IMR-90 (cell line): ENCODE measurements around the gene ANKRD31. TPM values are rescaled to one million over a fixed set of nuclear protein-coding genes. Genes with fewer than 3 reads are reported as not detected.
A peak's percentile ranks its signal among the peaks of the same experiment; 100 is the strongest.

Source experiments
- ATAC-seq: fragments of 200-7000 bp; cut with Tn5 transposase; 2 replicates; pipeline ENCODE4 v1.9.1; 2020; ENCODE audit warnings: low read depth, mild to moderate bottlenecking, moderate library complexity
- BruUV-seq: library from RNA; stranded (reverse); fragments of 400-500 nt; replicated peaks from 2 replicates; lab custom pipeline; 2021; lab: Mats Ljungman, UMichigan
- CTCF ChIA-PET: fragments of 300-600 bp; formaldehyde crosslinking; extraction: SDS; loops from one replicate; lab custom pipeline; 2021; ENCODE audit warnings: antibody characterized with exemption; lab: Yijun Ruan, JAX
- POLR2A ChIA-PET: fragments of 300-600 bp; sonication (Branson Sonifier 250); formaldehyde crosslinking; loops from one replicate; lab custom pipeline; 2022; ENCODE audit warnings: antibody characterized with exemption; ENCODE audit not compliant: unreplicated experiment; lab: Charles Lee
- DNase-seq: peaks from one replicate; pipeline ENCODE4 v3.0.0; 2013
- H2AFZ ChIP-seq: replicated peaks from 2 replicates; pipeline ENCODE3; 2013; ENCODE audit warnings: low read length, mild to moderate bottlenecking; ENCODE audit not compliant: poor library complexity
- H2AK5ac ChIP-seq: 2 replicates; pipeline ENCODE4 v1.6.1; 2013; ENCODE audit warnings: low read depth, low read length, inconsistent platforms
- H2AK9ac ChIP-seq: replicated peaks from 2 replicates; pipeline ENCODE3; 2013; ENCODE audit warnings: mild to moderate bottlenecking, low read depth, low read length, moderate library complexity; ENCODE audit not compliant: poor library complexity
- H2BK120ac ChIP-seq: 2 replicates; pipeline ENCODE4 v1.6.1; 2013; ENCODE audit warnings: low read depth, low read length, inconsistent platforms
- H2BK15ac ChIP-seq: 3 replicates; pipeline ENCODE4 v1.6.1; 2013; ENCODE audit warnings: low read depth, low read length, inconsistent platforms
- H2BK20ac ChIP-seq: 2 replicates; pipeline ENCODE4 v1.6.1; 2013; ENCODE audit warnings: low read depth, mild to moderate bottlenecking, inconsistent platforms, low read length, moderate library complexity
- H2BK5ac ChIP-seq: 2 replicates; pipeline ENCODE4 v1.6.1; 2013; ENCODE audit warnings: mild to moderate bottlenecking, low read depth, low read length, inconsistent platforms; ENCODE audit not compliant: poor library complexity, severe bottlenecking
- H3K14ac ChIP-seq: replicated peaks from 2 replicates; pipeline ENCODE4 v1.6.1; 2013; ENCODE audit warnings: low read depth, low read length, inconsistent platforms
- H3K18ac ChIP-seq: 2 replicates; pipeline ENCODE4 v1.6.1; 2013; ENCODE audit warnings: low read depth, low read length, control low read depth
- H3K23ac ChIP-seq: 2 replicates; pipeline ENCODE4 v1.6.1; 2013; ENCODE audit warnings: low read depth, low read length, inconsistent platforms
- H3K27ac ChIP-seq: 2 replicates; pipeline ENCODE4 v1.5.1; 2013; ENCODE audit warnings: mild to moderate bottlenecking, control low read depth, low read length; ENCODE audit not compliant: insufficient read depth
- H3K27me3 ChIP-seq: 2 replicates; pipeline ENCODE4 v1.6.1; 2013; ENCODE audit warnings: low read length; ENCODE audit not compliant: control insufficient read depth, insufficient read depth
- H3K36me3 ChIP-seq: 2 replicates; pipeline ENCODE4 v1.6.1; 2013; ENCODE audit warnings: low read length, mixed read lengths; ENCODE audit not compliant: control insufficient read depth, insufficient read depth
- H3K4ac ChIP-seq: 2 replicates; pipeline ENCODE4 v1.6.1; 2013; ENCODE audit warnings: low read depth, low read length, inconsistent platforms
- H3K4me1 ChIP-seq: 2 replicates; pipeline ENCODE4 v1.6.1; 2013; ENCODE audit warnings: low read length, mixed read lengths; ENCODE audit not compliant: control insufficient read depth, insufficient read depth
- H3K4me2 ChIP-seq: 2 replicates; pipeline ENCODE4 v1.6.1; 2013; ENCODE audit warnings: low read depth, mild to moderate bottlenecking, control low read depth, low read length, moderate library complexity
- H3K4me3 ChIP-seq: 2 replicates; pipeline ENCODE4 v1.5.1; 2013; ENCODE audit warnings: low read depth, mild to moderate bottlenecking, control low read depth, low read length, moderate library complexity; ENCODE audit not compliant: insufficient read depth
- H3K56ac ChIP-seq: 2 replicates; pipeline ENCODE4 v1.6.1; 2013; ENCODE audit warnings: low read length, inconsistent platforms; ENCODE audit not compliant: insufficient read depth; ENCODE audit errors: extremely low read depth
- H3K79me1 ChIP-seq, 2 experiments: 2 replicates each; pipeline ENCODE4 v1.6.1; 2013; ENCODE audit warnings: low read length in 2 of 2, inconsistent platforms in 1 of 2, low read depth in 1 of 2
- H3K9ac ChIP-seq: 2 replicates; pipeline ENCODE4 v1.6.1; 2013; ENCODE audit warnings: low read depth, low read length, control low read depth
- H3K9me1 ChIP-seq: 2 replicates; pipeline ENCODE4 v1.6.1; 2013; ENCODE audit warnings: low read length, inconsistent platforms; ENCODE audit not compliant: insufficient read depth
- H3K9me3 ChIP-seq: 2 replicates; pipeline ENCODE4 v1.6.1; 2013; ENCODE audit warnings: low read length; ENCODE audit not compliant: control insufficient read depth, insufficient read depth
- H4K20me1 ChIP-seq: 2 replicates; pipeline ENCODE4 v1.6.1; 2013; ENCODE audit warnings: low read length, inconsistent platforms; ENCODE audit not compliant: insufficient read depth
- H4K5ac ChIP-seq: 2 replicates; pipeline ENCODE4 v1.6.1; 2013; ENCODE audit warnings: mild to moderate bottlenecking, low read depth, low read length, control low read depth
- H4K8ac ChIP-seq, 2 experiments: 2 replicates each; pipeline ENCODE4 v1.6.1; 2013; ENCODE audit warnings: low read depth in 2 of 2, low read length in 2 of 2, control low read depth in 1 of 2, inconsistent platforms in 1 of 2
- H4K91ac ChIP-seq: 2 replicates; pipeline ENCODE4 v1.6.1; 2013; ENCODE audit warnings: low read depth, low read length, inconsistent platforms; ENCODE audit not compliant: insufficient read depth
- CEBPB ChIP-seq: IDR thresholded peaks from 2 replicates; pipeline ENCODE4 v1.6.1; 2012; ENCODE audit warnings: low read depth, low read length, improper control_type of control experiment
- CHD1 ChIP-seq: IDR thresholded peaks from 2 replicates; pipeline ENCODE4 v1.6.1; 2012; ENCODE audit warnings: low read depth, low read length, improper control_type of control experiment
- CTCF ChIP-seq: conservative IDR thresholded peaks from 2 replicates; pipeline ENCODE4 v1.5.1; 2012; ENCODE audit warnings: mild to moderate bottlenecking, low read depth, low read length, improper control_type of control experiment
- ELK1 ChIP-seq: fragments of 150-350 bp; IDR thresholded peaks from 2 replicates; pipeline ENCODE4 v1.6.1; 2016; ENCODE audit warnings: low read depth, mild to moderate bottlenecking, low read length, moderate library complexity, borderline replicate concordance
- FOS ChIP-seq: fragments of 150-350 bp; IDR thresholded peaks from 2 replicates; pipeline ENCODE4 v1.6.1; 2016; ENCODE audit warnings: low read depth, low read length
- MAFK ChIP-seq: IDR thresholded peaks from 2 replicates; pipeline ENCODE4 v1.6.1; 2012; ENCODE audit warnings: low read depth, low read length, improper control_type of control experiment
- MAZ ChIP-seq: IDR thresholded peaks from 2 replicates; pipeline ENCODE4 v1.6.1; 2012; ENCODE audit warnings: low read depth, mild to moderate bottlenecking, low read length, improper control_type of control experiment, moderate library complexity, borderline replicate concordance
- MXI1 ChIP-seq: IDR thresholded peaks from 2 replicates; pipeline ENCODE4 v1.6.1; 2012; ENCODE audit warnings: low read depth, mild to moderate bottlenecking, low read length, moderate library complexity, borderline replicate concordance
- NFE2L2 ChIP-seq: fragments of 150-350 bp; IDR thresholded peaks from 2 replicates; pipeline ENCODE4 v1.6.1; 2016; ENCODE audit warnings: low read depth, mild to moderate bottlenecking, low read length
- POLR2A ChIP-seq: IDR thresholded peaks from 2 replicates; pipeline ENCODE4 v1.6.1; 2012; ENCODE audit warnings: mild to moderate bottlenecking, low read depth, low read length
- RCOR1 ChIP-seq: IDR thresholded peaks from 2 replicates; pipeline ENCODE4 v1.6.1; 2012; ENCODE audit warnings: mild to moderate bottlenecking, low read length, improper control_type of control experiment; ENCODE audit not compliant: insufficient replicate concordance
- RFX5 ChIP-seq: IDR thresholded peaks from 2 replicates; pipeline ENCODE4 v1.8.0; 2012; ENCODE audit warnings: low read depth, mild to moderate bottlenecking, low read length, moderate library complexity
- SMC3 ChIP-seq: fragments of 150-350 bp; IDR thresholded peaks from 2 replicates; pipeline ENCODE4 v1.6.1; 2016; ENCODE audit warnings: low read depth, mild to moderate bottlenecking, antibody characterized with exemption, low read length, moderate library complexity
- USF2 ChIP-seq: fragments of 150-350 bp; IDR thresholded peaks from 2 replicates; pipeline ENCODE4 v1.6.1; 2017; ENCODE audit warnings: mild to moderate bottlenecking, antibody characterized with exemption, low read length, low read depth
- WGBS, 2 experiments: methylation state at CpG; one replicate each; pipeline versions ENCODE4 v1.1.5 to v1.1.7; 2013; ENCODE audit warnings: missing lambda C conversion rate in 2 of 2; ENCODE audit not compliant: insufficient read length in 1 of 2; ENCODE audit errors: extremely low coverage in 2 of 2; 5-methylcytosine and 5-hydroxymethylcytosine counted together
- dilution Hi-C: fragments of 300-500 bp; cut with HindIII; formaldehyde crosslinking; loops from one replicate; pipeline ENCODE4 v1.14.3; 2018; ENCODE audit warnings: low sequenced_read_pairs; ENCODE audit not compliant: unreplicated experiment
- in situ Hi-C: fragments of 300-500 bp; cut with MboI; formaldehyde crosslinking; loops from 3 replicates; pipeline ENCODE4 v1.14.3; 2019; ENCODE audit warnings: low sequenced_read_pairs, inconsistent platforms, mixed read lengths
- intact Hi-C: fragments of 100-400 bp; cut with micrococcal nuclease; formaldehyde crosslinking; loops from 2 replicates; pipeline ENCODE4 v1.10.0; 2022
- polyA plus RNA-seq, 3 experiments: library from polyadenylated mRNA; depleted of rRNA; stranded (reverse); fragments of >200 nt; gene quantifications; 2 replicates each; pipeline ENCODE4 v1.2.3, GENCODE V29; 2012; ENCODE audit warnings: low replicate concordance in 1 of 3
- total RNA-seq: library from RNA; depleted of rRNA; stranded (reverse); fragments of >200 nt; gene quantifications from 2 replicates; pipeline ENCODE4 v1.2.3, GENCODE V29; 2012

Gene ANKRD31
- total and polyA plus RNA-seq, 2 of the 4 experiments (the other 2 are of a cell fraction): under 0.01 to 0.02 TPM

- Histone ChIP-seq H3K27me3 (no peaks in the 10 kb centered on the region), H3K27ac (no peak overlapping the region), H3K18ac (no peak overlapping the region), H3K14ac (peak overlapping the region; percentile 38; the same call in 1 of the 2 replicates), H2AK9ac (no peak overlapping the region), H3K4ac (0 out of 2 replicates have a peak overlapping the region, but pooled peaks have one; percentile 5), H4K8ac (no peak overlapping the region), H3K9me1 (no peaks in the 10 kb centered on the region), H4K91ac (no peak overlapping the region), H3K4me1 (peaks cover 3% of the 10 kb centered on the region), H4K5ac (no peak overlapping the region), H3K23ac (no peak overlapping the region), H2BK15ac (peak overlapping the region; percentile 15; the same call in 1 of the 3 replicates), H2BK20ac (no peak overlapping the region), H4K20me1 (no peaks in the 10 kb centered on the region), H2BK120ac (no peak overlapping the region), H3K56ac (no peak overlapping the region), H2BK5ac (no peak overlapping the region), H3K79me1 (no peaks in the 10 kb centered on the region), H2AK5ac (no peak overlapping the region), H3K9ac (no peak overlapping the region), H3K36me3 (no peaks in the 10 kb centered on the region), H3K4me2 (no peak overlapping the region), H3K4me3 (no peak overlapping the region), H3K9me3 (0 out of 2 replicates have a peak, but pooled peaks cover 2% of the 10 kb centered on the region), H2AFZ (peak overlapping the region; percentile 16)
- no peak for ATAC-seq
- intact Hi-C loops (no loop called here), in situ Hi-C loops (no loop called here), dilution Hi-C loops (no loop called here)
- WGBS, 2 experiments: 35% methylated on average over 2 of the region's 7 CpGs; no CpG with 5 or more reads in 1 of the 2 experiments
- DNase-seq: no peak
- no TSS peak for BruUV-seq
- CTCF ChIA-PET: interaction anchor here (0.6 to 0.7 kb wide), 3 partner anchors 70 to 628 kb away, joined by 3 to 4 read pairs (median 3); no protein-coding TSS in a partner anchor
- POLR2A ChIA-PET: no interaction called here
- no peak for TF ChIP-seq POLR2A
- TF ChIP-seq NFE2L2: no peak
- no peak for TF ChIP-seq FOS
- no peak for TF ChIP-seq MAZ
- no peak for TF ChIP-seq CHD1
- no peak for TF ChIP-seq ELK1
- no peak for TF ChIP-seq USF2
- no peak for TF ChIP-seq MAFK
- no peak for TF ChIP-seq SMC3
- no peak for TF ChIP-seq CTCF
- TF ChIP-seq CEBPB: no peak
- TF ChIP-seq RFX5: no peak
- no peak for TF ChIP-seq MXI1
- no peak for TF ChIP-seq RCOR1
These were observed 217.7 kb downstream of the ANKRD31 start for GRCh38 chr5:75018805-75019587.
